PC-9 (cell line): Measurements from ENCODE around the gene GSE1. TPM values are rescaled to one million over a fixed set of nuclear protein-coding genes. Genes with fewer than 3 reads are reported as not detected.

Experiments
- BruUV-seq: library from RNA; stranded (reverse); fragments of 400-500 nt; replicated peaks from 2 replicates; lab custom pipeline; 2021; lab: Mats Ljungman, UMichigan
- CTCF ChIA-PET: fragments of 300-600 bp; sonication (Branson Sonifier 250); formaldehyde crosslinking; loops from one replicate; lab custom pipeline; 2022; ENCODE audit warnings: antibody characterized with exemption; lab: Charles Lee
- POLR2A ChIA-PET: fragments of 300-600 bp; sonication (Branson Sonifier 250); formaldehyde crosslinking; loops from one replicate; lab custom pipeline; 2022; ENCODE audit warnings: antibody characterized with exemption; ENCODE audit not compliant: unreplicated experiment; lab: Charles Lee
- DNase-seq, 2 experiments: peaks; one replicate each; pipeline versions ENCODE4 v3.0.0 to v3.0.0-alpha.2; 2015 to 2022; ENCODE audit warnings: mixed read lengths in 1 of 2
- H2AFZ ChIP-seq: fragments of 200-600 bp; sonication (generic); 2 replicates; pipeline ENCODE4 v1.8.1; 2017; ENCODE audit warnings: antibody characterized with exemption
- H3F3A ChIP-seq: fragments of 200-600 bp; sonication (generic); 2 replicates; pipeline ENCODE4 v1.8.1; 2017; ENCODE audit warnings: antibody characterized with exemption, mild to moderate bottlenecking, low read depth; ENCODE audit not compliant: insufficient read depth
- H3K27ac ChIP-seq: fragments of 200-600 bp; sonication (generic); 2 replicates; pipeline ENCODE4 v1.6.1; 2016; ENCODE audit warnings: mixed run types
- H3K27me3 ChIP-seq: fragments of 200-600 bp; sonication (generic); 2 replicates; pipeline ENCODE4 v1.6.1; 2016; ENCODE audit warnings: low read depth, mixed run types; ENCODE audit not compliant: insufficient read depth
- H3K36me3 ChIP-seq: fragments of 200-600 bp; sonication (generic); 2 replicates; pipeline ENCODE4 v1.6.1; 2016; ENCODE audit warnings: low read depth, mixed run types
- H3K4me1 ChIP-seq: fragments of 200-600 bp; sonication (generic); replicated peaks from 2 replicates; pipeline ENCODE4 v1.6.1; 2016; ENCODE audit warnings: mixed run types; ENCODE audit not compliant: insufficient read depth
- H3K4me2 ChIP-seq: fragments of 200-600 bp; sonication (generic); 2 replicates; pipeline ENCODE4 v1.6.1; 2017; ENCODE audit warnings: mixed run types
- H3K4me3 ChIP-seq: fragments of 200-600 bp; sonication (generic); 2 replicates; pipeline ENCODE4 v1.6.1; 2016; ENCODE audit warnings: mixed run types
- H3K79me2 ChIP-seq: fragments of 200-600 bp; sonication (generic); 2 replicates; pipeline ENCODE4 v1.6.1; 2017; ENCODE audit warnings: low read depth, mixed run types
- H3K9me2 ChIP-seq: fragments of 200-600 bp; sonication (generic); 2 replicates; pipeline ENCODE4 v1.8.1; 2017; ENCODE audit warnings: mild to moderate bottlenecking; ENCODE audit not compliant: insufficient read depth
- H3K9me3 ChIP-seq: fragments of 200-600 bp; sonication (generic); 2 replicates; pipeline ENCODE4 v1.8.1; 2016; ENCODE audit warnings: low read depth; ENCODE audit not compliant: insufficient read depth
- H4K20me1 ChIP-seq: fragments of 200-600 bp; sonication (generic); 2 replicates; pipeline ENCODE4 v1.8.1; 2017; ENCODE audit not compliant: insufficient read depth
- CTCF ChIP-seq: fragments of 200-600 bp; sonication (generic); conservative IDR thresholded peaks from 2 replicates; pipeline ENCODE4 v1.6.1; 2017; ENCODE audit warnings: mixed run types, antibody characterized with exemption, mild to moderate bottlenecking, moderate library complexity
- EZH2 ChIP-seq: fragments of 200-600 bp; sonication (generic); IDR thresholded peaks from 2 replicates; pipeline ENCODE4 v1.8.0; 2017; ENCODE audit warnings: antibody characterized with exemption, low read depth
- intact Hi-C: fragments of 100-400 bp; cut with micrococcal nuclease; formaldehyde crosslinking; loops from one replicate; pipeline ENCODE4 v1.10.0; 2022; ENCODE audit not compliant: unreplicated experiment
- total RNA-seq: library from RNA; stranded (reverse); gene quantifications from 2 replicates; pipeline ENCODE4 v1.2.3, GENCODE V29; 2021

Gene GSE1
- total RNA-seq, 1 experiment from 2014 or later, result 83.5 TPM

- no peaks in the 10 kb centered on the region for H3K9me2 ChIP-seq
- intact Hi-C loops, result no loop called here
- CTCF ChIA-PET, result interaction anchor here (1.8 kb wide), 1 partner anchor 188 kb away, joined by 7 read pairs; no protein-coding TSS in a partner anchor
- H3K36me3 ChIP-seq, result no peaks in the 10 kb centered on the region
- POLR2A ChIA-PET, result no interaction called here
- TF ChIP-seq EZH2 (no peak), CTCF (no peak)
- no TSS peak for BruUV-seq
- no peak overlapping the region for H2AFZ ChIP-seq
- H3K27ac ChIP-seq, result no peak overlapping the region
- H3K4me2 ChIP-seq, result 0 out of 2 replicates have a peak overlapping the region, but pooled peaks have one; percentile 98
- H3K79me2 ChIP-seq, result peaks cover 21% of the 10 kb centered on the region
- H3K4me1 ChIP-seq, result peaks cover 19% of the 10 kb centered on the region
- peaks cover 20% of the 10 kb centered on the region for H3F3A ChIP-seq
- H3K4me3 ChIP-seq, result no peak overlapping the region
- no peak for DNase-seq
- H3K9me3 ChIP-seq, result no peaks in the 10 kb centered on the region
- H3K27me3 ChIP-seq, result no peaks in the 10 kb centered on the region
- H4K20me1 ChIP-seq, result peaks cover 43% of the 10 kb centered on the region
Measured at GRCh38 chr16:85608887-85609286, 4.2 kb upstream of the GSE1 start.

GRCh38 chr16:85609539-85609938 is 3.6 kb upstream of the GSE1 start:
- TF ChIP-seq CTCF, result no peak
- no peaks in the 10 kb centered on the region for H3K9me2 ChIP-seq
- peaks cover 19% of the 10 kb centered on the region for H3K4me1 ChIP-seq
- no peaks in the 10 kb centered on the region for H3K27me3 ChIP-seq
- DNase-seq, result no peak
- peaks cover 27% of the 10 kb centered on the region for H3K79me2 ChIP-seq
- no peak overlapping the region for H3K27ac ChIP-seq
- peaks cover 40% of the 10 kb centered on the region for H4K20me1 ChIP-seq
- no peak overlapping the region for H3K4me3 ChIP-seq
- CTCF ChIA-PET, result interaction anchor here (0.6 to 1.8 kb wide), 4 partner anchors 167 to 446 kb away, joined by 3 to 7 read pairs (median 3); no protein-coding TSS in a partner anchor
- POLR2A ChIA-PET, result no interaction called here
- intact Hi-C loops, result no loop called here
- H3K9me3 ChIP-seq, result no peaks in the 10 kb centered on the region
- peaks cover 22% of the 10 kb centered on the region for H3F3A ChIP-seq
- no peak overlapping the region for H2AFZ ChIP-seq
- BruUV-seq, result no TSS peak
- H3K4me2 ChIP-seq, result peak overlapping the region; percentile 98
- no peaks in the 10 kb centered on the region for H3K36me3 ChIP-seq

DNA sequence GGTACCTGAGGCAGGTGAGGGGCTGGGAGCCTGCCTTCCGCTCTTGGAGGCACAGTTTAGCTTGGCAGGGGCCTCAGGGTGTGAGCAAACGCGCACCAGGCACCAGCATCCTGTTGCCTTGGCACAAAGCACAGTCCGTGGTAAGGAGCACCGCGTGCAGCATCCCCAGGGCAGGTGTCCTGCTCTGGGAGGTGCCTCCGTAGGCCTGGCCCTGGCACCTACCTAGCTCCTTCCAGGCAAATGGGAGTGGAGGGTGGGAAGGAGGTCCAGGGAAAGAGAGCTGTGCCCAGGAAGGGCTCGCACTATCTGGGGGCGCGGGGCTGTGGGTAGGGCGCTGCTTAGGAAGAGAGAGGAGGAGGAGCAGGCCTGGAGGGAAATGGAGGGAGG is 3.1 kb upstream of the GSE1 start:
- Histone ChIP-seq H3K4me3 (peak overlapping the region; percentile 21; the same call in 1 of the 2 replicates), H4K20me1 (peaks cover 41% of the 10 kb centered on the region), H2AFZ (no peak overlapping the region), H3K27me3 (no peaks in the 10 kb centered on the region), H3K9me2 (no peaks in the 10 kb centered on the region), H3K9me3 (no peaks in the 10 kb centered on the region), H3K36me3 (no peaks in the 10 kb centered on the region), H3F3A (peaks cover 26% of the 10 kb centered on the region), H3K4me2 (peak overlapping the region; percentile 98), H3K4me1 (peaks cover 19% of the 10 kb centered on the region), H3K27ac (no peak overlapping the region), H3K79me2 (peaks cover 30% of the 10 kb centered on the region)
- ChIA-PET POLR2A (no interaction called here), CTCF (interaction anchor here (0.6 to 1.8 kb wide), 5 partner anchors 87 to 447 kb away, joined by 3 to 7 read pairs (median 3); no protein-coding TSS in a partner anchor)
- TF ChIP-seq EZH2 (no peak), CTCF (no peak)
- intact Hi-C loops, result loop anchor here (1.0 to 2.0 kb wide), 7 partner anchors 52 to 194 kb away; no protein-coding TSS in a partner anchor
- no peak for DNase-seq
- no TSS peak for BruUV-seq
